ENCODE results near the gene SYT2. TPM values are rescaled to one million over a fixed set of nuclear protein-coding genes. Genes with fewer than 3 reads are reported as not detected.

SYT2 gene
- total RNA-seq, 1 donor from 2014 or later: 2.6 TPM

GRCh38 chr1:202597090-202597761 lies 113.0 kb downstream of the SYT2 start:
- H3K36me3 Mint-ChIP-seq (ENCODE audit: low read depth): peaks cover 3% of the 10 kb centered on the region
- H3K4me1 Mint-ChIP-seq: no peaks in the 10 kb centered on the region
- H3K27me3 Mint-ChIP-seq (ENCODE audit: low read depth): no peaks in the 10 kb centered on the region
- no peak for DNase-seq (ENCODE audit: low read depth, low spot score)
- TF ChIP-seq CTCF (conservative IDR thresholded peaks at IDR 0.05): no peak
- H3K27ac Mint-ChIP-seq (ENCODE audit: unreplicated experiment): no peak overlapping the region
- H3K4me3 Mint-ChIP-seq: no peak overlapping the region
- H3K9me3 Mint-ChIP-seq: no peaks in the 10 kb centered on the region

GRCh38 chr1:202596638-202597037 lies 113.6 kb downstream of the SYT2 start:
- no peaks in the 10 kb centered on the region for H3K27me3 Mint-ChIP-seq (ENCODE audit: low read depth)
- TF ChIP-seq CTCF (conservative IDR thresholded peaks at IDR 0.05): no peak
- no peak overlapping the region for H3K4me3 Mint-ChIP-seq
- H3K27ac Mint-ChIP-seq (ENCODE audit: unreplicated experiment): no peak overlapping the region
- H3K36me3 Mint-ChIP-seq (ENCODE audit: low read depth): peaks cover 3% of the 10 kb centered on the region
- H3K4me1 Mint-ChIP-seq: no peaks in the 10 kb centered on the region
- H3K9me3 Mint-ChIP-seq: no peaks in the 10 kb centered on the region
- DNase-seq (ENCODE audit: low read depth, low spot score): no peak

- peaks cover 3% of the 10 kb centered on the region for H3K36me3 Mint-ChIP-seq (ENCODE audit: low read depth)
- no peak for TF ChIP-seq CTCF (conservative IDR thresholded peaks at IDR 0.05)
- no peak overlapping the region for H3K4me3 Mint-ChIP-seq
- no peaks in the 10 kb centered on the region for H3K27me3 Mint-ChIP-seq (ENCODE audit: low read depth)
- no peaks in the 10 kb centered on the region for H3K9me3 Mint-ChIP-seq
- H3K27ac Mint-ChIP-seq (ENCODE audit: unreplicated experiment): no peak overlapping the region
- H3K4me1 Mint-ChIP-seq: peaks cover 12% of the 10 kb centered on the region
- no peak for DNase-seq (ENCODE audit: low read depth, low spot score)
Observed at GRCh38 chr1:202593845-202594244, 116.4 kb downstream of the SYT2 start.

- DNase-seq (ENCODE audit: low read depth, low spot score): no peak
- H3K27me3 Mint-ChIP-seq (ENCODE audit: low read depth): no peaks in the 10 kb centered on the region
- no peak overlapping the region for H3K4me3 Mint-ChIP-seq
- H3K4me1 Mint-ChIP-seq: peaks cover 16% of the 10 kb centered on the region
- TF ChIP-seq CTCF (conservative IDR thresholded peaks at IDR 0.05): no peak
- H3K36me3 Mint-ChIP-seq (ENCODE audit: low read depth): peaks cover 3% of the 10 kb centered on the region
- H3K9me3 Mint-ChIP-seq: no peaks in the 10 kb centered on the region
- no peak overlapping the region for H3K27ac Mint-ChIP-seq (ENCODE audit: unreplicated experiment)
Observed at GRCh38 chr1:202592146-202592545, 118.1 kb downstream of the SYT2 start.

- Mint-ChIP-seq H3K4me1 (peaks cover 23% of the 10 kb centered on the region), H3K27me3 (ENCODE audit: low read depth) (no peaks in the 10 kb centered on the region), H3K4me3 (no peak overlapping the region), H3K9me3 (no peaks in the 10 kb centered on the region), H3K27ac (ENCODE audit: unreplicated experiment) (no peak overlapping the region), H3K36me3 (ENCODE audit: low read depth) (peaks cover 3% of the 10 kb centered on the region)
- DNase-seq (ENCODE audit: low read depth, low spot score): no peak
- no peak for TF ChIP-seq CTCF (conservative IDR thresholded peaks at IDR 0.05)
Observed at GRCh38 chr1:202591515-202591914, 118.7 kb downstream of the SYT2 start.
